GM11168 (cell line): ENCODE results near the gene CRYGB.

ENCODE experiments used
- in situ Hi-C: fragments of 300-500 bp; cut with MboI; formaldehyde crosslinking; loops from one replicate; pipeline ENCODE4 v1.12.0; 2022; ENCODE audit warnings: low sequenced_read_pairs; ENCODE audit not compliant: unreplicated experiment

Gene CRYGB, protein sequence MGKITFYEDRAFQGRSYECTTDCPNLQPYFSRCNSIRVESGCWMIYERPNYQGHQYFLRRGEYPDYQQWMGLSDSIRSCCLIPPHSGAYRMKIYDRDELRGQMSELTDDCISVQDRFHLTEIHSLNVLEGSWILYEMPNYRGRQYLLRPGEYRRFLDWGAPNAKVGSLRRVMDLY

DNA sequence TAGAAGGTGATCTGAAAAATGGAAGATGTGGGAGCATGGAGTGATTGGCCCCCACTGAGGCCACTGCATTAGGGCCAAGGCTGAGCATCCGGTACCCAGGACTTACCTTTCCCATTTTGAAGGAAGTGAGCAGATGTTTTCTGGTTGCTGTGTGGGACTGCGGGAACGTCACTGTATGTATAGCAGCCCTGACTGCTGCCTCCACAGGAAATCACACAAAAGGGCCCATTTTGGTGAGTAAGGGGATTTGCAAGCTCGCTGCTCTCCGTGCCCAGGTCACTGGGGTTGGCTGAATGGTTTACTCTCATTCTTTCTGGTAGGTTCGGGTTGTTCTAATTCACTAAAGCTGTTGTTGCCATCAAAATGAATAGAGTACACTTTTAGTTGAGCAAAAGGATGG, at the start of gene CRYGB:
Gene CRYGB, minus strand, starts transcription at position 153 of the 400 bp plus-strand sequence. Its CDS starts 38 bp downstream, at position 115.
- in situ Hi-C loops: no loop called here

- in situ Hi-C loops: no loop called here
Measured at GRCh38 chr2:208195531-208195930, 49.6 kb upstream of the CRYGB start.

GRCh38 chr2:208192611-208193236, 46.8 kb upstream of the CRYGB start:
- in situ Hi-C loops: no loop called here

DNA sequence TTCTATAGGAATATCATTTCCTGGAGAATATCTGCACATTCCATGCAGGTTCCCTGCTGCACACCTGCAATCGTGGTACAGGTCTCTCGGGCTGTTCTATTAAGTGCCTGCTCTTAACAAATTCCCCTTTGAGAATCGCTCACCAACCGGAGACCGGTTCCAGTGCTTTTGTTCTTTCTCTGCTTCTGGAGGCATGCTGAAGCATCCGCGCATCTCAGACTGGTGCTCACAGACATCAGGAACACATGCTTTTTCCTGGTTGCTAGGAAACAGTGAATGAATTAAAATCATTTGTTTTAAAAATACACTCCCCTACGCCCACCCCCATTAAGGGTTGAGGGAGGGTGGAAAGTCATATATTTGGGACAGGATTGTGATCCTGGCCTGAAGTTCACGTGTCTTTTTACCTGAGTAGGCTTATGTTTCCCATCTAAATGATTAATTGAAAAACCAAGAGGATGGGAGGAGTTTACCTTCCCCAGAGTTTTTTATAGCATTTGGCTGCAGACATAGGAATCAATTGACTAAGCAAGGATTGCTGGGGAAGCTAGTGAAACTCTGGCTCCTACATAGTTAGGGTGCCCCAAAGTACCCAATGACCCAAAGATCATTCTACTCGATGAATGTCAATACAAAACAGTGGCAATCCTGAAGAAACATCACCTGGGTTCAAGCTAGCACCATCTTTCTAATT, 44.0 kb upstream of the CRYGB start, which contains the start of gene C2orf80:
Gene C2orf80, minus strand, starts transcription at position 221 of the 694 bp plus-strand sequence. CDS start 3,044 bp downstream, outside the sequence.
- in situ Hi-C loops: no loop called here

DNA sequence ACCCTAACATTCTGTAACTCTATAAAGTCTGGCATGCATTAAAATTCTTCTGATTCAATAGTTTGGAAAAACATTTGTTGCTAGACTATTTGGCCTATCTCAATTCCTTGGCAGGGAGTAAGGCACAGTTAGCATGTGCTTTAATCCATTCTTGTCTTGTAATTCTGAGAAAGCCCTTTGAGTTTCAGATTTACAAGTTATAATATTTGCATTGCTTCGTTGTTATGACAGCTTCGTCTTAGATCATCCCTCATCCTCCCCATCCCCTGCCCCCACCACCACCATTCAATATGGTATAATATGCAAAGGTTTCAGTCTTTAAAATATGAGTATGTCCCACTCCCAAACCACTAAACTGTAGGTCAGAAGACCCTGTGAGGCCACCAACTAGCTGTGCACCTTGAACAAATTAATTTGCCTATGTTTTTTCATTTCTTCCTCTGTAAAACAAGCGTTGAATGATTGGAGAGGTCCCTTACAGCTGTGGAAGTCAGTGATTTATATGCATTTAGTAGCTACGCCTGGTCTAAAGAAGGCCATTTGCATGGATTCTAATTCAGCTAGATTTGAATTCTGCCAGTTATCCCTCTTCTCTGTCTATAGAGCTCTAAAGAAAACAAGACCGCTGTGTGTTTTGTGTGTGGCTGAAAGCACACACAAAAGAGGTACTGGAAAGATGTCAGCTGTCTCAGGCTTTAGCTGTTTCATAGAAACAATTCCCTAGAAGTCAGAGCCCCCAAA, 43.3 kb upstream of the CRYGB start:
- in situ Hi-C loops: no loop called here

- in situ Hi-C loops: no loop called here
Measured at GRCh38 chr2:208186893-208187292, 40.9 kb upstream of the CRYGB start.

GRCh38 chr2:208186465-208186864, 40.5 kb upstream of the CRYGB start:
- in situ Hi-C loops: no loop called here

DNA sequence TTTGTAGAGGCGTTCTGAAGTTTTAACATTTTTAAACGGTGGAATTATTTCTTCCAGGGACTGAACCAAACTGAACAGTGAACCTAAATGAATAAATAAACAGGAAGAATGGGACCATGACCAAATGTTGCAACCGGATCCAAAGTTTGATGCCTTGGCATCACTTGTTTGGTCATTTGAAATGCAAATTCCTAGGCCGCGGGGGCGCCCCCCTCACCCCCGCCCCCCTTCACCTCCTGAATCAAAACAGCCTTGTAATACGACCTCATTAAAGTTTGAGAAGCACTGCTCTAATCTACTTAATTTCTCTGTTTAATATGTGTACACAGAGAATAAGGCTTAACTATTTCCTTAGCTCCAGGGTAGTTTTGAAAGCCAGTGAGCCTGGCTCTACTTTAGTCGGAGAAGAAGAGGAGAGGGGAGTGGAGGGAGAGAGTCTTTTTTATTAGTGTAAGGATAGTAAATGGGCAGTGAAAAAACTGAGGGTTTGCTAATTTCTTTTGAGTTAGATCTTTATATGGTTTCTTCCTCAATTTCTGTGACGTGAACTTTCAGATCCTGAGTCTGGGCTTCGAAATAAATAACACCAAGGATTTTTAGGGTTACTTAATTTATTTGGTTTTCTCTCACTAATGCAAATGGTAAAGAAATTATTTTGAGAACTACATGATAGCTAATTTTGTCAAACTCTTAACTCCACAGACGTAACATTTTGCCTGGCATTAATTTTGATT, 38.2 kb upstream of the CRYGB start:
- in situ Hi-C loops: no loop called here

DNA sequence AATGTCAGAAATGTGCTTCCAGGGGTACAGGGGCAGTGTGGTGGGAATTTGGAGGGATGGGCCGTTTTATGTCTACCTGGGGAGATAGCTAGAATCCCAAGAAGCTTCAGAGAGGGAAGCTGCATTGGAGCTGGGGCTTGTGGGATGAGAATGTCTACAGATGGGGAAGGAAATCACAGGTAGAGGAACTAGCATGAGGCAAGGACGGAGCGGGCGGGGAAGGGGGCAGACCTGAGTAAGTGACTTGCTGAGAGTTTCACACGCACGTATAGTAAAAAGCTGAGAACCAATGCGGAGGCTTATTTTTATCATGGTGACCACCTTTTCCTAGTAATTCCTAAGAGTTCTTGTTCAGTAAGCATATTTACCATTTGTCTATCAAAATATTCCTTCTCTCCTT, 37.6 kb upstream of the CRYGB start:
- in situ Hi-C loops: no loop called here

- in situ Hi-C loops: no loop called here
Measured at GRCh38 chr2:208182835-208183234, 36.9 kb upstream of the CRYGB start.

- in situ Hi-C loops: no loop called here
Measured at GRCh38 chr2:208179028-208179609, 33.2 kb upstream of the CRYGB start.

GRCh38 chr2:208175840-208176153, 29.8 kb upstream of the CRYGB start:
- in situ Hi-C loops: no loop called here

GRCh38 chr2:208175069-208175839, 29.3 kb upstream of the CRYGB start:
- in situ Hi-C loops: no loop called here

DNA sequence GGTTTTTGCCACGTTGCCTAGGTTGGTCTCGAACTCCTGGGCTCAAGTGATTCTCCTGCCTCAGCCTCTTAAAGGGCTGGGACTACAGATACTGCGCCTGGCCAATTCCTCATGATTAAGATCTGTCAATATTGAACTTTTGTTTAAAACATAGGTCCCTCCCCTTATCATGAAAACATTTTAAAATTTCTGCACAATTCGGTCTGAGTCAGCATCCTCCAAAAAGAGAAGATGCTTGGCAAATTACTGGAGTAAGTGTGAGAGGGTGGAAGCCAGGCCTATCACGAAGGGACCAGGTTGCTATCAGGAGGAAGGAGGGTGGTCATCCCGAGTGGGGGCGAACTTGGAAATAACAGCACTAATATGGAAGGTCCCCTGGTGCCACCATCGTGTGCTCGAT, 28.2 kb upstream of the CRYGB start:
- in situ Hi-C loops: no loop called here

- in situ Hi-C loops: no loop called here
Measured at GRCh38 chr2:208172125-208172524, 26.2 kb upstream of the CRYGB start.

DNA sequence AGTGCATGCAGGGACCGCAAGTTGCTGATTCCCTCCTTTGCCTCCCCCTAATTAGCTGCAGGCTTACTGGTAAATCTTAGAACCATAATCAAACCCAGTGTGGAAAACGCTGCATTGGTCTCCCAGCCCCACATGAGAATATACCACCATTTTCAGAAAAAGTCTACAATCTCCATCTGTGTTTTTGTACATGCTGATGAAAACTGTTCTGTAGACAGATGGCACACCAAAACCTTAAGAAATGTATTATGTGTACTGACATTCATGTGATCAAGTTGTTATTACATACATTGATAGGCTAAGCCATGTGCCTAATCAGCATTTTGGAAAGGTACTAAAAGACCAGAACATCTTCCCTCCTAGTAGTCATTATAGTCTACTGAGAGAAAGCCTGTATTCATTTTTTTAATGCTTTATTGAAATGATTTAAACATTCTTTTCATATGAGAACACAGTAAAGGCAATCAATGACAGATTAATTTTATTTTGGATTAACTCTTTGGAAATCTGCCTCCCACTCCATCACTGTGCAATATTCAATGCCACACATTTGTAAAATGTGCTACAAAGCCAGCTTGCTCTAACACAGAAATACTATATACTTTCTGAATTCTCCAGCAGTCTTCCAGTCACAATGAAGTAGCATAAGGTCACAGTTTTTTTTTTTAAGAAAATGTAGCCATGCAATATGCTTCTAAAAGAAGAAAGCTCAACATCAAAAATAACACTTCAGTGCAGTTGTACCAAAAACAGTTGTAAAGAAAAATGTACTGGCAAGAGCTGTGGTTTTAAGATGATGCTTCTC, 19.2 kb upstream of the CRYGB start:
- in situ Hi-C loops: no loop called here

DNA sequence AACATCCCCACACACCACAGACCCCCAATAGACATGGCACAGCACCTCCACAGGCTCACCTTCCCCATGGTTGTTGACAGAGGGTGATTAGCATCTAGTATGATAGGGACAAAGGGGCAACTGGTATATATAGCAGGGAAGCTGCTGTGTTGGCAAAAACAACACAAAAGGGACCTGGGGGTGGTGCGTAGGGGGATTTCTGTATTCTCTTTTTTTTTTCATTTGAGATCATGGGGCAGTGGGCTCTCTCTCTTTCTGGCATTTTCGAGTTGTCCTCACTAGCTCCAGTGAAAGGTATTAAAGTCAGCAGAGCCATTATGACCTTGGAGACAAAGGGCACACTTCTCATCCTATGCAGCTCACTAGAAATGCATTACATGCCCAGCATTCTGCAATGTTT, 17.5 kb upstream of the CRYGB start, which contains the start of gene CRYGA:
Gene CRYGA, minus strand, starts transcription at position 101 of the 400 bp plus-strand sequence. Its CDS starts 33 bp downstream, at position 68.
- in situ Hi-C loops: no loop called here

GRCh38 chr2:208156439-208156838, 10.5 kb upstream of the CRYGB start:
- in situ Hi-C loops: no loop called here
